ENCODE results near the gene ATP5MK.
"Not testable (repeated sequence)": the region's sequence is repeated elsewhere in the genome, so short reads cannot be mapped to it uniquely, and the experiment has no call there.

The ATP5MK gene

GRCh38 chr10:103396067-103396788 is at the start of gene ATP5MK, which contains the start of gene PDCD11:
ATP5MK (minus strand) TSS chr10:103396475; CDS start chr10:103392457, 4,018 bp downstream.
PDCD11 (plus strand) TSS chr10:103396626; CDS start chr10:103398427, 1,801 bp downstream.
- DNase-seq: peak; percentile 97 to 98

- no peak for DNase-seq
Observed at GRCh38 chr10:103445366-103445765, 49.1 kb upstream of the ATP5MK start.

GRCh38 chr10:103444478-103444877 is 48.2 kb upstream of the ATP5MK start:
- DNase-seq: no peak

- no peak for DNase-seq
Observed at GRCh38 chr10:103443475-103444185, 47.4 kb upstream of the ATP5MK start.

- peak in 1 of 2 donors; percentile 7 for DNase-seq
Observed at GRCh38 chr10:103442031-103442461, 45.8 kb upstream of the ATP5MK start.

GRCh38 chr10:103441611-103442010 is 45.3 kb upstream of the ATP5MK start:
- DNase-seq: no peak

GRCh38 chr10:103441206-103441605 is 44.9 kb upstream of the ATP5MK start:
- no peak for DNase-seq

GRCh38 chr10:103440416-103440815 is 44.1 kb upstream of the ATP5MK start:
- no peak for DNase-seq

- no peak for DNase-seq
Observed at GRCh38 chr10:103439776-103440175, 43.5 kb upstream of the ATP5MK start.

- no peak for DNase-seq
Observed at GRCh38 chr10:103433858-103434257, 37.6 kb upstream of the ATP5MK start.

- no peak for DNase-seq
Observed at GRCh38 chr10:103431902-103432301, 35.6 kb upstream of the ATP5MK start.

GRCh38 chr10:103429647-103430046 is 33.4 kb upstream of the ATP5MK start:
- DNase-seq: no peak

GRCh38 chr10:103428989-103429643 is 32.8 kb upstream of the ATP5MK start:
- DNase-seq: no peak

GRCh38 chr10:103427866-103428265 is 31.6 kb upstream of the ATP5MK start:
- no peak for DNase-seq

- DNase-seq: no peak
Observed at GRCh38 chr10:103423748-103424147, 27.5 kb upstream of the ATP5MK start.

GRCh38 chr10:103419101-103419500 is 22.8 kb upstream of the ATP5MK start:
- DNase-seq: no peak

GRCh38 chr10:103417601-103418000 is 21.3 kb upstream of the ATP5MK start:
- no peak for DNase-seq

- DNase-seq: not testable (repeated sequence)
Observed at GRCh38 chr10:103417148-103417469, 20.8 kb upstream of the ATP5MK start.

GRCh38 chr10:103416436-103417147 is 20.3 kb upstream of the ATP5MK start:
- DNase-seq: peak; percentile 4 to 31

- DNase-seq: no peak
Observed at GRCh38 chr10:103415581-103415980, 19.3 kb upstream of the ATP5MK start.

- no peak for DNase-seq
Observed at GRCh38 chr10:103413564-103413963, 17.3 kb upstream of the ATP5MK start.

- DNase-seq: no peak
Observed at GRCh38 chr10:103397191-103397825, 1.0 kb upstream of the ATP5MK start.

- DNase-seq: no peak
Observed at GRCh38 chr10:103396789-103397087, 463 bp upstream of the ATP5MK start.

Data from hippocampal formation (tissue), 2 donors.